ENCODE results near the gene PCDHGA11. TPM values are rescaled to one million over a fixed set of nuclear protein-coding genes. Genes with fewer than 3 reads are reported as not detected.

Gene PCDHGA11
- total and polyA plus RNA-seq, 2 donors (not counting 3 experiments of a cell fraction or from before 2014, with no cell fraction given): 8.0 to 11.5 TPM

DNA sequence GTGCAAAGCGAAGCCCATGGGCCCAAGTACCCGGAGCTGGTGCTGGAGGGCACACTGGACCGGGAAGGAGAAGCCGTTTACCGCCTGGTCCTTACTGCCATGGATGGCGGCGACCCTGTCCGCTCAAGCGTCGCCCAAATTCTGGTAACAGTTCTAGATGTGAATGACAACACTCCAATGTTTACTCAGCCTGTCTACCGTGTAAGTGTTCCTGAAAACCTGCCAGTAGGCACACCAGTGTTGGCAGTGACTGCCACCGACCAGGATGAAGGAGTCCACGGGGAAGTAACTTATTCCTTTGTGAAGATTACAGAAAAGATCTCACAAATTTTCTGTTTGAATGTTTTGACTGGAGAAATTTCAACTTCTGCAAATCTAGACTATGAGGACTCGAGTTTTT is 46.2 kb upstream of the PCDHGA11 start:
- intact Hi-C loops (cut with micrococcal nuclease): loop anchor here (5.0 kb wide), 1 partner anchor 48 kb away; the partner anchor contains the start of gene PCDHGA11
- H3K9ac ChIP-seq (replicated peaks; ENCODE audit: extremely low read depth, insufficient read depth, low read length): no peak overlapping the region
- no peaks in the 10 kb centered on the region for H3K79me2 ChIP-seq (ENCODE audit: control insufficient read depth, insufficient read depth, low read length)
- no peak overlapping the region for H3K4me2 ChIP-seq (ENCODE audit: insufficient read depth, low read length)
- no peaks in the 10 kb centered on the region for H3K9me3 ChIP-seq (replicated peaks; ENCODE audit: control insufficient read depth, insufficient read depth, low read length)
- BruUV-seq (replicated peaks): no TSS peak
- peaks cover 32 to 72% of the 10 kb centered on the region in 2 experiments for H3K27me3 ChIP-seq (ENCODE audit: control insufficient read depth in 2 of 2, insufficient read depth in 2 of 2, low read length in 2 of 2)
- H2AFZ ChIP-seq (ENCODE audit: low read depth, low read length): no peak overlapping the region
- CTCF ChIA-PET: interaction anchor here (0.9 to 3.2 kb wide), 17 partner anchors 8 to 193 kb away, joined by 3 to 41 read pairs (median 4); partner anchors contain the start of genes PCDHB14, PCDHGA10, PCDHGA12 and PCDHGA3
- H3K36me3 ChIP-seq (ENCODE audit: control insufficient read depth in 2 of 2, extremely low read depth in 1 of 2, insufficient read depth in 2 of 2, low read length in 2 of 2): no peaks in the 10 kb centered on the region
- no peak overlapping the region for H3K27ac ChIP-seq (ENCODE audit: insufficient read depth, low read depth, low read length)
- no peaks in the 10 kb centered on the region for H4K20me1 ChIP-seq (replicated peaks; ENCODE audit: control insufficient read depth, extremely low read depth, insufficient read depth, low read length)
- no peaks in the 10 kb centered on the region for H3K4me1 ChIP-seq (ENCODE audit: control insufficient read depth, extremely low read depth, insufficient read depth, low read length)
- no peak for FAIRE-seq
- TF ChIP-seq, protein P1, sequence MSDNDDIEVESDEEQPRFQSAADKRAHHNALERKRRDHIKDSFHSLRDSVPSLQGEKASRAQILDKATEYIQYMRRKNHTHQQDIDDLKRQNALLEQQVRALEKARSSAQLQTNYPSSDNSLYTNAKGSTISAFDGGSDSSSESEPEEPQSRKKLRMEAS (IDR thresholded peaks at IDR 0.05; ENCODE audit: insufficient read depth, insufficient read length): no peak
- TF ChIP-seq JUN (IDR thresholded peaks at IDR 0.05; ENCODE audit: borderline replicate concordance, insufficient read depth, insufficient read length, low read depth) (no peak), FOS (IDR thresholded peaks at IDR 0.05; ENCODE audit: borderline replicate concordance, insufficient read depth, low read length) (no peak), MYC (IDR thresholded peaks at IDR 0.05; ENCODE audit: low read depth, low read length) (no peak), GATA2 (IDR thresholded peaks at IDR 0.05; ENCODE audit: insufficient read depth, insufficient read length, low read depth, low read length) (no peak), POLR2A (IDR thresholded peaks at IDR 0.05; ENCODE audit: low read depth, low read length) (no peak), POLR2AphosphoS5 (IDR thresholded peaks at IDR 0.05; ENCODE audit: insufficient read depth, low read depth, low read length) (no peak), CTCF (IDR thresholded peaks at IDR 0.05; ENCODE audit: extremely low read depth in 1 of 2, insufficient read depth in 1 of 2, low read depth in 1 of 2, low read length in 2 of 2) (no peak), EZH2 (IDR thresholded peaks at IDR 0.05; ENCODE audit: borderline replicate concordance, low read depth, low read length, severe bottlenecking) (no peak)
- H3K4me3 ChIP-seq (replicated peaks in 1 of 3; ENCODE audit: insufficient read depth in 1 of 3, low read depth in 1 of 3, low read length in 3 of 3): no peak overlapping the region
- no peaks in the 10 kb centered on the region for H3K9me1 ChIP-seq (replicated peaks; ENCODE audit: control insufficient read depth, extremely low read depth, insufficient read depth, low read length)
- DNase-seq (ENCODE audit: low read depth, low spot score): no peak
- POLR2A ChIA-PET: no interaction called here
- dilution Hi-C loops (cut with MboI; ENCODE audit: extremely low pct_ligation_motif_present, low sequenced_read_pairs): no loop called here

Data from endothelial cell of umbilical vein (primary cell).